Right lung (tissue), 5 donors: ENCODE measurements around the gene CRABP1. TPM values are rescaled to one million over a fixed set of nuclear protein-coding genes. Genes with fewer than 3 reads are reported as not detected.
"Not testable (repeated sequence)": the region's sequence is repeated elsewhere in the genome, so short reads cannot be mapped to it uniquely, and the experiment has no call there.

Source experiments
- DNase-seq, 2 donors: peaks; one replicate each; pipeline ENCODE4 v3.0.0-alpha.2; 2013
- polyA plus RNA-seq, 5 donors: library from polyadenylated mRNA; unstranded; fragments of 120-200 nt; gene quantifications; one replicate each; pipeline versions ENCODE4 v1.2.1 to v1.2.3, GENCODE V29; 2013; ENCODE audit warnings: inconsistent platforms in 1 of 5, low replicate concordance in 1 of 5; ENCODE audit not compliant: insufficient read length in 5 of 5, insufficient read depth in 1 of 5

CRABP1 gene
- polyA plus RNA-seq, 5 donors: 0.47 to 2.6 (median 0.75) TPM; not detected in 1

DNA sequence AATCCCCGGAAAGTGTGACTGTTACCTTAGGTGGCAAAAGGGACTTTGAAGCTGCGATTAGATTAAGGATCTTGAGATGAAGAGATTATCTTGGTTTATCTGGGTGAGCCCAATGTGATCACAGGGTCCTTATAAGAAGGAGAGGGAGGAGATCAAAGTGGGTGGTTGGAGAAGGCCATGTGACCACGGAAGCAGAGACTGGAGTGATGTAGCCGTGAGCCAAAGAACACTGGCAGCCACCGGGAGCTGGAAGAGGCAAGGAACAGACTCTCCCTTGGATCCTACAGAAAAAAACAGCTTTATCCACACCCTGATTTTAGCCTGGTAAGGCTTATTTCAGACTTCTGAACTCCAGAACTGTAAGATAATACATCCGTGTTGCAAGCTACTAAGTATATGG lies 29.9 kb downstream of the CRABP1 start:
- no peak for DNase-seq

GRCh38 chr15:78372880-78373279 lies 32.7 kb downstream of the CRABP1 start:
- no peak for DNase-seq

DNA sequence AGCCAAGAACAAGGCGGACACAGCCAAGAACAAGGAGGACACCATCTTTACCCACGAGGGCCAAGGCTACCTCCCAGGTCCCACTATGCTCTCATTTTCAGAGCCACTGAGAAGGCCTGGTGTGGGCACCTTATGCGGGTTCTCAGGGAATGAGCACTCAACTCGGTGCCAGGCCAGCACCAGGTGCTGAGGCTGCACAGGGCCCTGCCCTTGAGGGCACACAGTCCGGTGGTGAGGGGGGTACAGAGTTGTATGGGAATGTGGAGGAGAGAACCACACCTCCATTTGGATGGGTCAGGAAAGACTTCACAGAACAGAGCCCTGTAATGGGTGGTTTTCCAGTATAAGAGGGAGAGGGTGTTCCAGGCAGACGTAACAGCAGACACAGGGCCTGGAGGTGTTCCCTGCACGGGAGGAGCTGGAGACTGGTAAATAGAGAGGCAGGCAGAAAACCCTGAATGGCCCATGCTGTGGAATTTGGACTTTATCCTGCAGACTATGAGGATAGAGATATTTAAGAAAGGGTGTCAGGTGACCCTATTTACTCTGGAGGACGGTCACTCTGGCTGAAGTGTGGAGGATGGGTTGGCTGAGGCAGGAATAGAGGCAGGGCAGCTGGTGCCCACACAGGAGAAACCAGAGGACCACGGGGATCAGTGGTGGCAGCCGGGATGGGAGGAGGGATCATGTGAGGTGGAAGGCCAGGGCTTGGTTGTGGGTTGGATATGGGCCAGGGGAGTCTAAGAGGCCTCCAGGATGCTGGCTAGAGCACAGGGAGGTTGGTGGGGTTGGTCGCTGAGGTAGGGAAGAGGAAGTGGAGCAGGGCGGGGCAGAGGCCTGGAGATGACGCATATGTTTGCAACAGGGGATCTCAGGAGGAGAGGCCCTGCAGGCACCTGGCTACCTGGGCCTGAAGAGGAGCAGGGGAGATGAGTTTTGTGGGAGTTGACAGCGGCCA lies 34.6 kb downstream of the CRABP1 start:
- no peak for DNase-seq

DNA sequence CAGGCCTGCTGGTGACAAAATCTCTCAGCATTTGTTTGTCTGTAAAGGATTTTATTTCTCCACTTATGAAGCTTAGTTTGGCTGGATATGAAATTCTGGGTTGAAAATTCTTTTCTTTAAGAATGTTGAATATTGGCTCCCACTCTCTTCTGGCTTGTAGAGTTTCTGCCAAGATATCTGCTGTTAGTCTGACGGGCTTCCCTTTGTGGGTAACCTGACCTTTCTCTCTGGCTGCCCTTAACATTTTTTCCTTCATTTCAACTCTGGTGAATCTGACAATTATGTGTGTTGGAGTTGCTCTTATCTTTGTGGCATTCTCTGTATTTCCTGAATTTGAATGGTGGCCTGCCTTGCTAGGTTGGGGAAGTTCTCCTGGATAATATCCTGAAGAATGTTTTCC lies 40.0 kb downstream of the CRABP1 start:
- not testable (repeated sequence) for DNase-seq

- no peak for DNase-seq
Observed at GRCh38 chr15:78382114-78382880, 42.1 kb downstream of the CRABP1 start.

DNA sequence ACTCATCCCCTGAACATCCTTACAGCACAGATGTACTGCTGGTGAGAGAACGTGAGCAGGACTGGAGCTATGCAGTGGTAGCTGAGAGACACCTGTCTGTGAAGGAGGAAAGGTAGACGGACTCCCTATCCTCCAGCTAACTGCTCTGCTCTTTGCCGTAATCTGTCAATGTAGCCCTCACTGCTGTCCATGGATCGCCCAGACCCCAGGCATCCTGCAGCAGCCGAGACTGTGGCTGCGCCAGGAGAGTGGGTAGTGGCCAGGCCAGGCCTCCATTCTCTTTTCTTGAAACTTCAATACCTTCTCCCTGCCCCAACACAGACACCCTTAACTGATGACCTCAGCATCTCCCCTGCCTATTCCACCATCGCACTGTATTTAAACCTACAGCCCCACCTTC lies 44.5 kb downstream of the CRABP1 start:
- DNase-seq: no peak

GRCh38 chr15:78387246-78388037 lies 47.3 kb downstream of the CRABP1 start:
- DNase-seq: peak; percentile 24 to 42

- DNase-seq: no peak
Observed at GRCh38 chr15:78388865-78389264, 48.7 kb downstream of the CRABP1 start.

DNA sequence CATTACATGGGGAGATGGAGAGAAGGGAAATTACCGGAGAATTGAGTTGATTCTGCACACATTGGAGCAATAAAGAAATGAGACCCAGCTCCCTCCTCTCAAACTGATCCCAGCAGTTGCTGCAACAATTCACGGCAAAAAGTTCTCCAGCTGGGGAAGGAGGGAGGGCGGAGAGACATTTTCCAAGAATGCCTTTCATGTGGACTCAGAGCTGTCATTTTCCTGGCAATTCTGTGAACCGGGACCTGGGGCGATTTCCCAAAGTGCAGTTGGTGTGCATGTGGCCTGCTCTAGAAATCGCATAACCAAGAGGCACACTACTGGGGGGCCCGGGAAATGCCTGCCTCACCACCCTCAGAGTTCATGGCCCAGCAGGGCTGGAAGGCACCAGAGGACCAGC lies 49.2 kb downstream of the CRABP1 start:
- peak; percentile 17 to 30 for DNase-seq

- DNase-seq: no peak
Observed at GRCh38 chr15:78389738-78390137, 49.6 kb downstream of the CRABP1 start.

DNA sequence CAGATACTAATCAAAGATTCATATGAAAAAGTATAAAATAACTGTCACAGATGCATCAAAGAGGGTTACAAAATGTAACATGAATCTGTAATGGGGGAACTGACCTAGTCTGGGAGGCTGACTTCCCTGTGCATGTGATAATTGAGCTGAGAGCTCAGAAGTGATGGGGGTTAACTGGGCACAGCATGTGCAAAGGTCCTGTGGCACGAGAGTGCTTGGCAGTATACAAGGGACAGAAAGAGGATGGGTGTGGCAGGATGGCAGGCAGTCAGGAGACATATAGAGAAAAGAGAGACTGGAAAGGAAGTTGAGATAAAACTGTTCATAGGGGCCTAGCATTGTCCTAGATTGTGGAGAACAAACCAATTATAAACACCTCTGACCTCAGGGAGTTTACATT lies 50.1 kb downstream of the CRABP1 start:
- DNase-seq: no peak

DNA sequence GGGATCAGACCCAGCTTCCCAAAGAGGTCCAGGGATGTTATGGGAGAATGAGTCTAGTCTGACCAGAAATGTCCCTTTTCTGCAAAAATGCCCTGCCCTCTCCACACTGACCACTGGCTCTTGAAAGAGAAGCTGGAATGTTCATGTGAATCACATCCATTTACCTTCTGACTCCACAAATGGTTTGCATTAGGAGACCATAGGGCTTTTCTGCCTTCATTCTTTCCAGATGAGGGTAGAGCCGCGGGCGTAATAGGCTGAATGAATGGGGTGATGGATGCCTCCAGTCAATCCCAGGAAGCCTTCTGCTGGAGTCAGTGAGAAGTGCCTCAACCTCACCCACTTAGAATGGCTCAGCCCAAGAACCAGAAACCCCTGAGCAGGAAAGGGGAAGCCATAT lies 50.7 kb downstream of the CRABP1 start:
- DNase-seq: no peak

DNA sequence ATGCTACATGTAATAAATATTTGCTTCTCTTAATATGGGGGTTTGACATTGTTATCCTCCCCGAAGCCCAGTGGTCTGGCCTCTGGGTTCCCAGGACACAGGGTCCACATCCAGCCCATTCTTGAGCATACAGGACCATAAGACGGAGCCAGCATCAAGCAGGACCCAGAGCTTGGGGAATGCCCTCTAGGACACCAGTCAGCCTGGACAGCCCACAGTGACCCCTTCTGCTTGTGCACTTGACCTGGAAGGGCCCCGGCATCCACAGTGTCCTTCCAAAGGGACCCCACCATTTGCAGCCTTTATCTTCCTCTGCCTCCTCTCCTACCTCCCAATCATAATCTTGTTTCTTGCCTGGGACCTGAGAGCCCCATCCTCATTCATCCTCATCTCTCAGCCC lies 51.6 kb downstream of the CRABP1 start:
- DNase-seq: no peak

GRCh38 chr15:78392430-78392829 lies 52.3 kb downstream of the CRABP1 start:
- DNase-seq: no peak

- DNase-seq: no peak
Observed at GRCh38 chr15:78393137-78393536, 53.0 kb downstream of the CRABP1 start.

DNA sequence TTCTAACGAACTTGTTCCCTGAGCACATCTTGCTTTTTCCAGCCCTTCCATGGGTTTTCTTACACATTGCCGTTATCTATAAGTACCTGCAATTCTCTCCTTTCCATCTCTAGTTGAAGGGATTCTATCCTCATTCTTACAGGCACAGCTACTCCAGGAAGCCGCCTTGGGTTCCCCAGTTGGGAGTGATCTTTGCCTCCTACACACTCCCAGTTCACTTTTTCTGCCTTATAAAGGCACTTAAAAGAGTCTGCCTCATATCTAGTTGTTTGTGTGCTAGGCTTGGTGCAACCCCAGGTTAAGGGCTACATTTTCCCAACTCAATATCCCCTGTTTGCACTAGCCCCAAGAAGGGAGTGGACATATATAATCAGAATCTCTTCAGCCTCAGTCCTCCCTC lies 53.9 kb downstream of the CRABP1 start:
- DNase-seq: no peak

DNA sequence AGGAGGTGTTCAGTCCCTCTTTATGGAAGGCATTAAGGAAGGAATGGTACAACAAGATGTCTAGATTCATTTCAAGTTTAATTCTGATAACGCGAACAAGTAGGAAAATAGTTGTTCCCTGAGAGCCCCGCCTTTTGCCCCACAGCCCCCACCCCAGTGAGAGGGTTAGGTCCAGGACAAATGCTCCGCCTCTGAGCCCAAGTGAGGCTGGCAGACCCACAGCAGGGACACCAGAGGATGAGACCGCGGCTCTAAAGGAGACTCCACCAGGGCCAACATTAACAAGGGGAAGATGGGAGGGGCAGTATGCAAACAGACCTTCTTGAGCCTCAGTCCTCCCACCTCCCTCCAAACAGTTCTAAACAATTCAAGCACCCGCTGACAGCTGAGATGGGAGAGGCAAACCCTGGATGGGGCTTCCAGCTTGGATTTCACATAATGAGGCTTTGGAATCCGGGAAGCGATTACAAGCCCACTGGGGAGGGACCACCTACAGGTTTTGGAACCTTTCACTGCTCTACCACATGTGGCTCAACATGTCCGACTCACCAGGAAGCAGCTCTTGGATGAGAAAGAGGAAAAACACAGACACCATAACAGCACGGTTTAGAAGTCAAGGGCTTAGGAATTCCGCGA lies 54.9 kb downstream of the CRABP1 start:
- no peak for DNase-seq

GRCh38 chr15:78396186-78396814 lies 56.1 kb downstream of the CRABP1 start:
- DNase-seq: no peak

GRCh38 chr15:78396976-78397375 lies 56.8 kb downstream of the CRABP1 start:
- peak; percentile 44 to 47 for DNase-seq

- DNase-seq: no peak
Observed at GRCh38 chr15:78397382-78397781, 57.2 kb downstream of the CRABP1 start.
